SU-DHL-6 (cell line): ENCODE results near the gene BLVRB.

Experiments
- EZH2phosphoT487 ChIP-seq: fragments of 200-600 bp; sonication (generic), shearing (Covaris generic); conservative IDR thresholded peaks from 2 replicates; pipeline ENCODE4 v1.6.1; 2018; ENCODE audit warnings: mild to moderate bottlenecking, antibody characterized with exemption, low read length, moderate library complexity, mixed read lengths
- TF ChIP-seq, protein P1 (sequence below): fragments of 200-600 bp; sonication (generic); IDR thresholded peaks from one replicate; pipeline ENCODE4 v1.5.1; 2017; ENCODE audit warnings: antibody characterized with exemption, mild to moderate bottlenecking, low read length, moderate library complexity; ENCODE audit not compliant: insufficient read depth, poor library complexity, severe bottlenecking

DNA sequence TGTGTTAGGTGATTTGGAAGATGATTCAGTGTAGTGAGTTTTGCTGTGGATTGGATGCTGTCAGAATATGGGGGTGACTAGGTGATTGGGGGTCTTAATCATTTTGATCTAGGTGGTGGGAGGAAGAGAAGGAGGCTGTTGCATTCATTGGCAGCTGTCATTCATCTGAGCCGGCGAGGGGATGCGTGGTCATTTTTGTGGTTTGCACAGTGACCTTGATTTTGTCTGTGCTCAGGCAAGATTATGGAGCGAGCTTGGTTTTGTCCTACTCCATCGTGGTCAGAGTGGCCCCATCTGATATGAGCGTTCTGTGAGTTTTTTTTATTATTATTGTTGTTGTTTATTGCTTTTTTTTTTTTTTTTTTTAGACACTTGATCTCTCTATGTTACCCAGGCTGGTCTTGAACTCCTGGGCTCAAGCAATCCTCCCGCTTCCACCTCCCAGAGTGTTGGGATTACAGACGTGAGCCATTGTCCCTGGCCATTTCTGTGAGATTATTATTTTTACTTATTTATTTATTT, 43.3 kb upstream of the BLVRB start:
- TF ChIP-seq, protein P1, sequence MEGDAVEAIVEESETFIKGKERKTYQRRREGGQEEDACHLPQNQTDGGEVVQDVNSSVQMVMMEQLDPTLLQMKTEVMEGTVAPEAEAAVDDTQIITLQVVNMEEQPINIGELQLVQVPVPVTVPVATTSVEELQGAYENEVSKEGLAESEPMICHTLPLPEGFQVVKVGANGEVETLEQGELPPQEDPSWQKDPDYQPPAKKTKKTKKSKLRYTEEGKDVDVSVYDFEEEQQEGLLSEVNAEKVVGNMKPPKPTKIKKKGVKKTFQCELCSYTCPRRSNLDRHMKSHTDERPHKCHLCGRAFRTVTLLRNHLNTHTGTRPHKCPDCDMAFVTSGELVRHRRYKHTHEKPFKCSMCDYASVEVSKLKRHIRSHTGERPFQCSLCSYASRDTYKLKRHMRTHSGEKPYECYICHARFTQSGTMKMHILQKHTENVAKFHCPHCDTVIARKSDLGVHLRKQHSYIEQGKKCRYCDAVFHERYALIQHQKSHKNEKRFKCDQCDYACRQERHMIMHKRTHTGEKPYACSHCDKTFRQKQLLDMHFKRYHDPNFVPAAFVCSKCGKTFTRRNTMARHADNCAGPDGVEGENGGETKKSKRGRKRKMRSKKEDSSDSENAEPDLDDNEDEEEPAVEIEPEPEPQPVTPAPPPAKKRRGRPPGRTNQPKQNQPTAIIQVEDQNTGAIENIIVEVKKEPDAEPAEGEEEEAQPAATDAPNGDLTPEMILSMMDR: no peak
- no peak for TF ChIP-seq EZH2phosphoT487
